ENCODE results near the gene CDH4. TPM values are rescaled to one million over a fixed set of nuclear protein-coding genes. Genes with fewer than 3 reads are reported as not detected.

Gene CDH4
- total and polyA plus RNA-seq, 2 of the 8 experiments (the other 6 are each of a cell fraction or from before 2014, with no cell fraction given), result 4.3 to 7.9 TPM

GRCh38 chr20:61969806-61970205 lies 717.7 kb downstream of the CDH4 start:
- Histone ChIP-seq H3K56ac (replicated peaks; ENCODE audit: insufficient read length, low read depth, low read length) (no peak overlapping the region), H3K23me2 (ENCODE audit: low read depth, low read length) (no peaks in the 10 kb centered on the region; the same call in 1 of the 2 replicates), H3K79me1 (ENCODE audit: low read depth, low read length) (no peaks in the 10 kb centered on the region), H2BK20ac (ENCODE audit: low read length) (no peak overlapping the region), H3K79me2 (ENCODE audit: control insufficient read depth in 1 of 2, insufficient read depth in 2 of 2, low read length in 2 of 2) (no peaks in the 10 kb centered on the region), H4K20me1 (replicated peaks in 1 of 2; ENCODE audit: control insufficient read depth in 1 of 2, insufficient read depth in 2 of 2, low read length in 2 of 2) (no peaks in the 10 kb centered on the region), H3K14ac (ENCODE audit: insufficient read length) (no peak overlapping the region), H4K91ac (replicated peaks; ENCODE audit: insufficient read length, low read length) (no peak overlapping the region), H3K4me3 (ENCODE audit: extremely low read depth in 1 of 4, insufficient read depth in 2 of 4, low read depth in 3 of 4, low read length in 4 of 4) (no peak overlapping the region), H3K27ac (ENCODE audit: low read depth, low read length) (no peak overlapping the region), H3K9ac (replicated peaks in 1 of 4; ENCODE audit: extremely low read depth in 1 of 4, low read depth in 3 of 4, low read length in 3 of 4) (no peak overlapping the region), H3K27me3 (replicated peaks in 1 of 4; ENCODE audit: control insufficient read depth in 3 of 4, extremely low read depth in 1 of 4, insufficient read depth in 3 of 4, low read length in 3 of 4) (no peaks in the 10 kb centered on the region; a peak in 2 of 7 replicates), H3K36me3 (ENCODE audit: control insufficient read depth in 2 of 4, insufficient read depth in 4 of 4, low read length in 3 of 4) (peaks cover 0 to 11% (median 3%) of the 10 kb centered on the region in 4 experiments; a peak in 3 of 8 replicates), H3K4me2 (ENCODE audit: insufficient read depth in 1 of 2, low read depth in 2 of 2, low read length in 2 of 2) (no peak overlapping the region), H3K4ac (replicated peaks; ENCODE audit: insufficient read length, low read depth, low read length) (no peak overlapping the region), H2BK15ac (ENCODE audit: low read length) (no peak overlapping the region), H3K9me3 (ENCODE audit: insufficient read depth in 2 of 2, low read depth in 1 of 2, low read length in 1 of 2) (no peaks in the 10 kb centered on the region), H2AFZ (ENCODE audit: low read length) (no peak overlapping the region), H2AK5ac (ENCODE audit: low read depth, low read length) (no peak overlapping the region), H3K23ac (ENCODE audit: insufficient read length) (no peak overlapping the region), H3K18ac (ENCODE audit: extremely low read depth, low read length) (no peak overlapping the region), H2BK5ac (ENCODE audit: low read depth, low read length) (no peak overlapping the region), H4K8ac (ENCODE audit: extremely low read depth, insufficient read depth, low read length) (no peak overlapping the region), H3K4me1 (replicated peaks in 1 of 4; ENCODE audit: control insufficient read depth in 3 of 4, insufficient read depth in 4 of 4, low read length in 3 of 4) (peaks cover 0 to 8% (median 3%) of the 10 kb centered on the region in 4 experiments; a peak in 4 of 7 replicates), H4K5ac (ENCODE audit: insufficient read length, low read depth, low read length) (no peak overlapping the region), H2BK120ac (replicated peaks; ENCODE audit: low read depth, low read length) (no peak overlapping the region), H2BK12ac (ENCODE audit: low read depth, low read length) (no peak overlapping the region)
- CTCF ChIA-PET (ENCODE audit: partially characterized antibody), result interaction anchor here (0.7 to 1.0 kb wide), 2 partner anchors 17 to 21 kb away, joined by 3 read pairs; no protein-coding TSS in a partner anchor
- FAIRE-seq, result no peak
- 92% methylated on average over 7 of the region's 27 CpGs; no CpG with 5 or more reads in 1 of the 2 experiments for WGBS, 2 experiments (ENCODE audit: extremely low coverage in 1 of 2, insufficient coverage in 1 of 2, insufficient read length in 1 of 2, insufficient replicate concordance in 2 of 2, low coverage in 1 of 2, low lambda C conversion rate in 2 of 2, missing lambda C conversion rate in 1 of 2)
- POLR2A ChIA-PET (ENCODE audit: partially characterized antibody), result no interaction called here
- TF ChIP-seq MAFK (IDR thresholded peaks at IDR 0.05; ENCODE audit: low read depth, low read length) (no peak), RFX5 (IDR thresholded peaks at IDR 0.05; ENCODE audit: borderline replicate concordance, low read depth, low read length) (no peak), BACH1 (IDR thresholded peaks at IDR 0.05; ENCODE audit: low read length) (no peak)
- peak in 1 of 2 experiments; percentile 7 for DNase-seq (ENCODE audit: low read depth in 1 of 2, low spot score in 2 of 2)

Data from H1 (cell line).